ENCODE measurements around the gene ZCCHC2.

ZCCHC2 gene

GRCh38 chr18:62522504-62523254, at the start of gene ZCCHC2:
ZCCHC2 (plus strand) TSS chr18:62523025; CDS start chr18:62523425, 400 bp downstream.
- H3K27me3 ChIP-seq (ENCODE audit: control insufficient read depth, insufficient read depth, low read length): peaks cover 44% of the 10 kb centered on the region
- H3K4me3 ChIP-seq (ENCODE audit: low read depth, low read length): peak within 1 kb of the TSS; percentile 96
- no peaks in the 10 kb centered on the region for H3K36me3 ChIP-seq (ENCODE audit: control insufficient read depth, insufficient read depth, low read length)
- H3K9ac ChIP-seq (ENCODE audit: low read length): peak within 1 kb of the TSS; percentile 78
- no peaks in the 10 kb centered on the region for H3K9me3 ChIP-seq (ENCODE audit: control insufficient read depth, insufficient read depth, low read depth, low read length)
- H3K27ac ChIP-seq (ENCODE audit: low read depth, low read length): peak within 1 kb of the TSS; percentile 62; the same call in 1 of the 2 replicates
- peaks cover 21% of the 10 kb centered on the region for H3K4me1 ChIP-seq (ENCODE audit: control insufficient read depth, insufficient read depth, low read length)

GRCh38 chr18:62479574-62479973, 43.3 kb upstream of the ZCCHC2 start:
- Histone ChIP-seq H3K9ac (ENCODE audit: low read length) (no peak overlapping the region), H3K9me3 (ENCODE audit: control insufficient read depth, insufficient read depth, low read depth, low read length) (peaks cover 6% of the 10 kb centered on the region), H3K27ac (ENCODE audit: low read depth, low read length) (no peak overlapping the region), H3K4me1 (ENCODE audit: control insufficient read depth, insufficient read depth, low read length) (no peaks in the 10 kb centered on the region), H3K27me3 (ENCODE audit: control insufficient read depth, insufficient read depth, low read length) (peaks cover 2% of the 10 kb centered on the region; the same call in 1 of the 2 replicates), H3K36me3 (ENCODE audit: control insufficient read depth, insufficient read depth, low read length) (no peaks in the 10 kb centered on the region), H3K4me3 (ENCODE audit: low read depth, low read length) (no peak overlapping the region)

- Histone ChIP-seq H3K4me3 (ENCODE audit: low read depth, low read length) (no peak overlapping the region), H3K36me3 (ENCODE audit: control insufficient read depth, insufficient read depth, low read length) (no peaks in the 10 kb centered on the region), H3K27me3 (ENCODE audit: control insufficient read depth, insufficient read depth, low read length) (peaks cover 7% of the 10 kb centered on the region; the same call in 1 of the 2 replicates), H3K9ac (ENCODE audit: low read length) (no peak overlapping the region), H3K27ac (ENCODE audit: low read depth, low read length) (no peak overlapping the region), H3K9me3 (ENCODE audit: control insufficient read depth, insufficient read depth, low read depth, low read length) (peaks cover 6% of the 10 kb centered on the region), H3K4me1 (ENCODE audit: control insufficient read depth, insufficient read depth, low read length) (no peaks in the 10 kb centered on the region)
Observed at GRCh38 chr18:62480927-62481326, 41.9 kb upstream of the ZCCHC2 start.

GRCh38 chr18:62484941-62485340, 37.9 kb upstream of the ZCCHC2 start:
- 0 out of 2 replicates have a peak, but pooled peaks cover 4% of the 10 kb centered on the region for H3K4me1 ChIP-seq (ENCODE audit: control insufficient read depth, insufficient read depth, low read length)
- H3K27me3 ChIP-seq (ENCODE audit: control insufficient read depth, insufficient read depth, low read length): peaks cover 7% of the 10 kb centered on the region; the same call in 1 of the 2 replicates
- no peak overlapping the region for H3K9ac ChIP-seq (ENCODE audit: low read length)
- no peak overlapping the region for H3K4me3 ChIP-seq (ENCODE audit: low read depth, low read length)
- H3K9me3 ChIP-seq (ENCODE audit: control insufficient read depth, insufficient read depth, low read depth, low read length): peaks cover 5% of the 10 kb centered on the region
- H3K36me3 ChIP-seq (ENCODE audit: control insufficient read depth, insufficient read depth, low read length): no peaks in the 10 kb centered on the region
- no peak overlapping the region for H3K27ac ChIP-seq (ENCODE audit: low read depth, low read length)

GRCh38 chr18:62485684-62486083, 37.1 kb upstream of the ZCCHC2 start:
- no peaks in the 10 kb centered on the region for H3K36me3 ChIP-seq (ENCODE audit: control insufficient read depth, insufficient read depth, low read length)
- H3K27me3 ChIP-seq (ENCODE audit: control insufficient read depth, insufficient read depth, low read length): peaks cover 7% of the 10 kb centered on the region; the same call in 1 of the 2 replicates
- no peak overlapping the region for H3K4me3 ChIP-seq (ENCODE audit: low read depth, low read length)
- H3K9me3 ChIP-seq (ENCODE audit: control insufficient read depth, insufficient read depth, low read depth, low read length): no peaks in the 10 kb centered on the region
- H3K27ac ChIP-seq (ENCODE audit: low read depth, low read length): no peak overlapping the region
- 0 out of 2 replicates have a peak, but pooled peaks cover 4% of the 10 kb centered on the region for H3K4me1 ChIP-seq (ENCODE audit: control insufficient read depth, insufficient read depth, low read length)
- H3K9ac ChIP-seq (ENCODE audit: low read length): no peak overlapping the region

- 0 out of 2 replicates have a peak, but pooled peaks cover 4% of the 10 kb centered on the region for H3K4me1 ChIP-seq (ENCODE audit: control insufficient read depth, insufficient read depth, low read length)
- H3K4me3 ChIP-seq (ENCODE audit: low read depth, low read length): no peak overlapping the region
- no peak overlapping the region for H3K9ac ChIP-seq (ENCODE audit: low read length)
- H3K27ac ChIP-seq (ENCODE audit: low read depth, low read length): no peak overlapping the region
- no peaks in the 10 kb centered on the region for H3K9me3 ChIP-seq (ENCODE audit: control insufficient read depth, insufficient read depth, low read depth, low read length)
- no peaks in the 10 kb centered on the region for H3K36me3 ChIP-seq (ENCODE audit: control insufficient read depth, insufficient read depth, low read length)
- H3K27me3 ChIP-seq (ENCODE audit: control insufficient read depth, insufficient read depth, low read length): peaks cover 7% of the 10 kb centered on the region; the same call in 1 of the 2 replicates
Observed at GRCh38 chr18:62486290-62486964, 36.4 kb upstream of the ZCCHC2 start.

GRCh38 chr18:62487161-62487560, 35.7 kb upstream of the ZCCHC2 start:
- H3K4me1 ChIP-seq (ENCODE audit: control insufficient read depth, insufficient read depth, low read length): 0 out of 2 replicates have a peak, but pooled peaks cover 4% of the 10 kb centered on the region
- H3K27ac ChIP-seq (ENCODE audit: low read depth, low read length): no peak overlapping the region
- no peak overlapping the region for H3K9ac ChIP-seq (ENCODE audit: low read length)

GRCh38 chr18:62490967-62491695, 31.7 kb upstream of the ZCCHC2 start:
- Histone ChIP-seq H3K27me3 (ENCODE audit: control insufficient read depth, insufficient read depth, low read length) (no peaks in the 10 kb centered on the region), H3K27ac (ENCODE audit: low read depth, low read length) (no peak overlapping the region), H3K9ac (ENCODE audit: low read length) (no peak overlapping the region), H3K4me3 (ENCODE audit: low read depth, low read length) (no peak overlapping the region), H3K36me3 (ENCODE audit: control insufficient read depth, insufficient read depth, low read length) (no peaks in the 10 kb centered on the region), H3K4me1 (ENCODE audit: control insufficient read depth, insufficient read depth, low read length) (0 out of 2 replicates have a peak, but pooled peaks cover 3% of the 10 kb centered on the region), H3K9me3 (ENCODE audit: control insufficient read depth, insufficient read depth, low read depth, low read length) (no peaks in the 10 kb centered on the region)

More at GRCh38 chr18:62487161-62487560, 35.7 kb upstream of the ZCCHC2 start:
- Histone ChIP-seq H3K27me3 (ENCODE audit: control insufficient read depth, insufficient read depth, low read length) (peaks cover 7% of the 10 kb centered on the region; the same call in 1 of the 2 replicates), H3K4me3 (ENCODE audit: low read depth, low read length) (no peak overlapping the region), H3K36me3 (ENCODE audit: control insufficient read depth, insufficient read depth, low read length) (no peaks in the 10 kb centered on the region), H3K9me3 (ENCODE audit: control insufficient read depth, insufficient read depth, low read depth, low read length) (no peaks in the 10 kb centered on the region)

- Histone ChIP-seq H3K27ac (ENCODE audit: low read depth, low read length) (no peak overlapping the region), H3K4me1 (ENCODE audit: control insufficient read depth, insufficient read depth, low read length) (no peaks in the 10 kb centered on the region), H3K36me3 (ENCODE audit: control insufficient read depth, insufficient read depth, low read length) (no peaks in the 10 kb centered on the region), H3K9me3 (ENCODE audit: control insufficient read depth, insufficient read depth, low read depth, low read length) (no peaks in the 10 kb centered on the region), H3K4me3 (ENCODE audit: low read depth, low read length) (no peak overlapping the region), H3K27me3 (ENCODE audit: control insufficient read depth, insufficient read depth, low read length) (no peaks in the 10 kb centered on the region), H3K9ac (ENCODE audit: low read length) (no peak overlapping the region)
Observed at GRCh38 chr18:62493033-62493862, 29.6 kb upstream of the ZCCHC2 start.

- no peaks in the 10 kb centered on the region for H3K36me3 ChIP-seq (ENCODE audit: control insufficient read depth, insufficient read depth, low read length)
- no peak overlapping the region for H3K27ac ChIP-seq (ENCODE audit: low read depth, low read length)
- no peaks in the 10 kb centered on the region for H3K4me1 ChIP-seq (ENCODE audit: control insufficient read depth, insufficient read depth, low read length)
- no peaks in the 10 kb centered on the region for H3K27me3 ChIP-seq (ENCODE audit: control insufficient read depth, insufficient read depth, low read length)
- H3K4me3 ChIP-seq (ENCODE audit: low read depth, low read length): no peak overlapping the region
- H3K9ac ChIP-seq (ENCODE audit: low read length): no peak overlapping the region
- H3K9me3 ChIP-seq (ENCODE audit: control insufficient read depth, insufficient read depth, low read depth, low read length): no peaks in the 10 kb centered on the region
Observed at GRCh38 chr18:62494764-62495163, 28.1 kb upstream of the ZCCHC2 start.
